GM10266 (cell line): Measurements from ENCODE around the gene MAPK12.

Experiments
- DNase-seq: peaks from one replicate; pipeline ENCODE4 v3.0.0; 2012; ENCODE audit errors: extremely low spot score
- CTCF ChIP-seq: IDR thresholded peaks from 2 replicates; pipeline ENCODE4 v1.5.1; 2012; ENCODE audit warnings: mild to moderate bottlenecking, low read depth; ENCODE audit not compliant: control insufficient read depth, insufficient read depth; ENCODE audit errors: missing control alignments

The MAPK12 gene

GRCh38 chr22:50229370-50229769, 32.1 kb downstream of the MAPK12 start:
- DNase-seq: no peak
- no peak for TF ChIP-seq CTCF

GRCh38 chr22:50228366-50228765, 33.1 kb downstream of the MAPK12 start:
- no peak for TF ChIP-seq CTCF
- DNase-seq: no peak

- TF ChIP-seq CTCF: no peak
Measured at GRCh38 chr22:50227579-50228215, 33.8 kb downstream of the MAPK12 start.

GRCh38 chr22:50226875-50227165, 34.7 kb downstream of the MAPK12 start:
- TF ChIP-seq CTCF: no peak
- no peak for DNase-seq

More at GRCh38 chr22:50227579-50228215, 33.8 kb downstream of the MAPK12 start:
- no peak for DNase-seq

GRCh38 chr22:50226063-50226874, 35.2 kb downstream of the MAPK12 start:
- TF ChIP-seq CTCF: no peak
- no peak for DNase-seq

GRCh38 chr22:50225200-50225969, 36.1 kb downstream of the MAPK12 start:
- no peak for TF ChIP-seq CTCF
- no peak for DNase-seq
